Mammary epithelial cell (primary cell): ENCODE results near the gene MTCL1.

Experiments used
- CTCF ChIP-seq, 2 donors: IDR thresholded peaks in 1 of 2; conservative IDR thresholded peaks in 1 of 2; 2 replicates each; pipeline ENCODE4 v1.5.1; 2011 to 2012; ENCODE audit warnings: inconsistent platforms in 2 of 2, low read length in 2 of 2, mild to moderate bottlenecking in 2 of 2, control low read depth in 1 of 2, low read depth in 1 of 2; ENCODE audit not compliant: insufficient read depth in 1 of 2; ENCODE audit errors: extremely low read depth in 1 of 2
- EZH2 ChIP-seq: IDR thresholded peaks from 2 replicates; pipeline ENCODE4 v1.6.1; 2012; ENCODE audit warnings: low read length, inconsistent platforms, borderline replicate concordance

GRCh38 chr18:8752329-8752728 lies 47.0 kb downstream of the MTCL1 start:
- no peak for TF ChIP-seq CTCF (conservative IDR thresholded peaks at IDR 0.05 in 1 of 2, IDR thresholded peaks at IDR 0.05 in 1 of 2; ENCODE audit: extremely low read depth in 1 of 2, insufficient read depth in 1 of 2, low read depth in 1 of 2, low read length in 2 of 2)
- no peak for TF ChIP-seq EZH2
